SKM-1 (cell line): ENCODE measurements around the gene ADAP1.
"Not testable (repeated sequence)": the region's sequence is repeated elsewhere in the genome, so short reads cannot be mapped to it uniquely, and the experiment has no call there.

Experiments
- DNase-seq: peaks from one replicate; lab custom pipeline; 2025; ENCODE audit not compliant: unreplicated experiment; lab: John Stamatoyannopoulos, UW

The ADAP1 gene

DNA sequence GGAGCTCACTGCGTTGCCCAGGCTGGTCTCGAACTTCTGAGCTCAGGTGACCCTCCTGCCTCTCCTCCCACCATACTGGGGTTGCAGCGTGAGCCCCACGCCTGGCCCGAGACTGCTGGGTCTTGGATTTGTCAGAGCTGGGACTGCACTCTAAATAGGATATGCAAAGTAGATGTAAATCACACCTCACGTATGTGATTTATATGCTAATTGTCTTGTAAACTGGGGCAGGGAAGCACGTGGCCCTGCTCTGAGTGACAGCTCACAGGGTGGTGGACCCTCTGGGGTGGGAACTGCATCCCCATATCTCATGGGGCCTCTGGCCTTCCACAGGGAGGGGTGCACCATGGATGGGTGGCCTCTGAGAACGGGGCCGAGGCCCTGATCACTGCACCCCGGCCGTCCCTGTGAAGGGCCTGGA, 44.0 kb downstream of the ADAP1 start:
- DNase-seq = no peak

DNA sequence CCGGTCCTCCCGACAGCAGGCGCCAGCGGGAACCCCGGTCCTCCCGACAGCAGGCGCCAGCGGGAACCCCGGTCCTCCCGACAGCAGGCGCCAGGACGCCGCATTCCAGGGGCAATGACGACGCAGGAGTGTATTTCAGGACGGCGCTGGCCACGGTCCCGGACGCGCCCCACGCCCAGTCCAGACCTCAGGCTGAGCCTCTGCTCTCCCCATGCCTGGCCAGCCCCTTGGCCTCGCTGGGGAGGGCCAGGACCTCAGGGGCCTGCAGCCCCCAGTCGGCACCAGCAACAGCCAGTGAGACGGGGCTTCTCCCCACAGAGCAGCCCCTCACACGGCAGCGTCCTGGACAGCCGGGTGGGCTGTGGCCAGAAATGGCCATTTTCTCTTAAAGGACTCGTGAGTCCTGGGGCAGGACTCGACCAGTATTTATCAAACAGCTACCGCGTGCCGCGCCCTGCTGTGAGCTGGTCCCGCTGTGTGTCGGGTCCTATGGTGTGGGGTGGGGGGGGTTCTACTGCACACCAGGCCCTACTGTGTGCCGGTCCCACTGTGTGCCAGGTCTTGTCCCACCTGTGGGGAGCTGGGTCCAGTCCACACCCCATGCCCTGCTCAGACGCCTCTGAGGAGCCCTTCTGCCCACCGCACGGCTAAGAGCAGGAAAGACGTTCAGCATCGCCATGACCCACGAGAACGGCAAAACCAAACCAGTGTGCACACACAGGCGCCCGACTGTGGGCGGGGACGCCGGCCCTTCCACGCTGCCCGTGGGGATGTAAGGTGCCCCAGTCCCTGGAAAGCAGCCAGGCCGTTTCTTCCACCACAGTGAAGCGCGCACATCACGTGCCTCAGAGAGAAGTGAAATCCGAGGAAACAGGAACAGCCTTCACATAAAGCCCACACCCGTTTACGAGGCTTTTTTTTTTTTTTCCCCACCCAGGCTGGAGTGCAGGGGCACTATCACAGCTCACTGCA, 44.8 kb downstream of the ADAP1 start:
- DNase-seq = peak; percentile 54

DNA sequence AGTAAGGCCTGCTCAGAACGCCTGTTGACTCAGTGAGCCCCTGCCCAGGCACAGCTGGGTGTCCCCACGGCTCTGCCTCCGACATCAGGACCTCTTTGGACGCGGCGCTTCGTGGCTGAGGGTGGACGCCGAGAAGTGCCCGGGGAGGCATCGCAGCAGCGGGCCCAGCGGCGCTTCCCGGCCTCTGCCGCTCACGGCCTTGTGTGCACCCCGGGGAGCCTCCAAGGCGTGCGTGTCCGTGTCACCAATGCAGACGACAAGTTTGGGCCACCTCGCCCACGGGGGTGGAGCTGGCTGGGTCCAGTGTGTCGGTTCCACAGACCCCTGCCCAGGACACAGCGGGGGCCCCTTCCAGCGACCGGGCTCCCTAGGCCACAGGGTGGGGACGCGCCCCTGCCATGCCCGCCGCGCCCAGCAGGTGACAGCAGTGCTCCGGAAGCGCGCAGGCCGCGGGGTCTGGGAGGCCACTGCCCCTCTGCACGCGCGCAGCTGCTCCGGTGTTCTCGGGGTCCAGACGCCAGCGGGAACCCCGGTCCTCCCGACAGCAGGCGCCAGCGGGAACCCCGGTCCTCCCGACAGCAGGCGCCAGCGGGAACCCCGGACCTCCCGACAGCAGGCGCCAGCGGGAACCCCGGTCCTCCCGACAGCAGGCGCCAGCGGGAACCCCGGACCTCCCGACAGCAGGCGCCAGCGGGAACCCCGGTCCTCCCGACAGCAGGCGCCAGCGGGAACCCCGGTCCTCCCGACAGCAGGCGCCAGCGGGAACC, 45.7 kb downstream of the ADAP1 start:
- not testable (repeated sequence) for DNase-seq

DNA sequence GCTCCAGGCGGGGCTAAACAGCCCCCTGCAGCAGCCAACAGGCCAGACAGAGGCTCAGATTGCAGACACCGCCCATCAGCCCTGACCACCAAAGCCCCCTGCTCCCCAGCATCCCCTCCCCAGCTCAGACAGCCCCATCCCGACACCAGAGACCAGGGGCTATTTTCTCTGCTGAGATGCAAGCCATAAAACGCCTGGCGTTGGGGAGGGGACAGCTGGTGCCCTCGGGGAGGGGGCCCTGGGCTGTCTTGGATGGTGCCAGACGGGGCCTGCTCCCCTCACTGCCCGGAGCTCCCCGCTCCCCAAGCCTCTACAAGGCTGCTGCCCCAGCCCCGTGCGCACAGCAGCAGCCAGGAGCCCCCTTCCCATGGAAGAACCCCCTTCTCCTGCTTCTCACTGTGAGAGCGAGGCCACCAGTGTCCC, 46.3 kb downstream of the ADAP1 start:
- no peak for DNase-seq

DNA sequence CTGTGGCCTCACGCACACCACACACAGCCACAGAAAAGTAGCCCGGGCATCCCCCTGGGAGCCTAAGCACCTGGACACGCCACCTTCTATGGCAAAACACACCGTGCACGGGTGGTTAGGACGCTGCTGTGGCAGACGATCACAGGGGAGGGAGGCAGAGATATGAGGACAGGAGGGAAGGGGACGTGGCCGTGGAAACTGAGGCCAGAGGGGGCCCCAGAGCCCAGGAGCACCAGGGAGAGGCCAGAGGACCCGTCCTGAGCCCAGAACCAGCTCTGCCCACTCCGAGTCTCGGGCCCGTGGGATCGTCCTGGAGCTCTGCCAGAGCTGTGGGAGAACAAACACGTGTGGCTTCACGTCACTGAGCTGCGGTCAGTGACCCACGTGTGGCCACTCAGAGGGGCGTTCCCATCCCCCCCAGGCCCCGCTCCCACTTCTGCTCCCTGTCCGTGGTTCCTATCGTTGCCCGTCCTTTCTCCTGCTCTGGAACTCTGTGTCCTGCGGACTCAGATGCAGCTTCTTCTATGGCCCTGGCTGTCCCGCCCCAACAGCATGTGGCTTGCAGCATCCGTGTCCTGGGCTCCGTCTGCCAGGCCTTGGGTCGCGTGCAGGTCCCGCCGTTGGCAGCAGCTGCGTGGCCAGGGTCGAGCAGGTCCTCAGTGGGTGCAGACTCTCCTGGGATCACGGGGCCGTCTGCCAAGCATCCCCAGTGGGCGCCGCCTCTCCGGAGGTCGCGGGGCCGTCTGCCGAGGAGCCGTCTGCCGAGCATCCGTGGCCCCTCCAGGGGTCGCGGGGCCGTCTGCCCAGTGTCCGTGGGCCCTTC, 47.1 kb downstream of the ADAP1 start:
- DNase-seq = no peak

DNA sequence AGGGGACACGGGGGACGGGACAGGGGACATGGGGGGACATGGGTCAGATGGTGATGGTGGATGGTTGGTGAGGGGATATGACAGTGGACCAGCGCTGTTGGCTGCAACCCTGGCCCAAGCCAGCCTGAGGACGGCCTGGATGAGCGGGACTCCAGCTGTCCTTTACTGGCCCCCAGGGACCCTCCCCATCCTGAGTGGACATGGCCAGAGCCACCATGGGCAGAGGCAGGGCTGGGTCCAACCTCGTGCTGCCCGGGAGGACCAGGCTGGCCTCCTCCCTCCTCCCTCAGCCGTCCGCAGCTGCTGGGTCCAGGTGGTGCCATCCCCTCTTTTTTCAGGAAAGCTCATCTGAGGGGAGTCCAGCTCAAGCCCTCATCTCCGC, 47.7 kb downstream of the ADAP1 start:
- DNase-seq = no peak

DNA sequence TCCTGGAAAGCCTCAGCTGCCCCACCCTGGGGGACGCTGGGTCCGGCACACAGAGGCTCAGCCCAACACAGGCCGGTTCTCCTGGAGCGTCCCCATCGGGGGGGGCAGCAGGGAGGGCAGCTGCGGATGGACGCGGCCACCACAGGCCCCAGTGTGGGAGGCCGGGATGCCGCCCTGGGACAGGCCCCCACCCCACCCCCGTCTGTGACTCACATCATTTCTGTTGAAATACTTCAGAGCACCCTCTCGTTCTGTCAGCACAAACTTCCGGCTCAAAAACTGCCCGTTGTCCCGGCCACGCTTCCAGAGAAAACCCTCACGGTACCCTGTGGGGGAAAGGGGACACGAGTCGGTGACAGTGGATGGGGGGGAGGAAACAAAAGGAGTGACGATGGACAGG, 49.6 kb downstream of the ADAP1 start:
- no peak for DNase-seq

DNA sequence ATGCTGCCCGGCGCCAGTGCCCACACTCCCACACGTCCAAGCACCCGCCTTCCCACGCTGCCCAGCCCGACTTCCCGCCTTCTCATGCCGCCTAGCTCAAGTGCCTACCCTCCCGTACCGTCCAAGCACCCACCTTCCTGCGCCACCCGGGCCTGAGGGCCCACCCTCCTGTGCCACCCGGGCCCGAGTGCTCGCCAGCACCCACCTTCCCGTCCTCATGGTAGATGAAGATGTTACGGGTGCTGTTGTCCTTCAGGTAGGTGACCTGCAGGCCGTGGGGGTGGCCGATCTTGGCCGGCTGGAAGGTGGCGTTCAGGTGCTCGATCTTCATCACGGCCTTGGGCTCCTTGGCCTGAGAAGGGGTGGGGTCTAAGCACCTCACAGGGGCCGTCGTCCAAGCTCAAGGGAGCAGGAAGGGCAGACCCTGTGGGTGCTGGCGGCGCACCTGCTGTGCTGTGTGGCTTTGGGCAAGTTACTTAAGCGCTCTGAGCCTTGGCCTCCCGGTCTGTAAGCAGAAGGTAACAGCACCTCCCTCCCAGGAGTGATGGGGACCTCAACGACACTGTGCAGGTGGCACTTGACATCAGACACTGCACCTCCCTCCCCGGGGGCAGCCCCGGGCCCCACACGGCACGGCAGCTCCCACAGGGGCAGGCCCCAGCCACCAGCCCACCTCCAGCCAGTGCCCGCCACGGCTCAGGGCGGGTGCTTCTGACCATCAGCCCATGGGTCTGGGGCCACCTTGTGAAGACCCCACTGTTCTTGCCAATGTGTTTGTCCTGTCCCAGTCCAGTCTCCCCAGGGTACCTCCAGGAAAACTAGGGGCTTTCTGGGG, 50.3 kb downstream of the ADAP1 start:
- no peak for DNase-seq

DNA sequence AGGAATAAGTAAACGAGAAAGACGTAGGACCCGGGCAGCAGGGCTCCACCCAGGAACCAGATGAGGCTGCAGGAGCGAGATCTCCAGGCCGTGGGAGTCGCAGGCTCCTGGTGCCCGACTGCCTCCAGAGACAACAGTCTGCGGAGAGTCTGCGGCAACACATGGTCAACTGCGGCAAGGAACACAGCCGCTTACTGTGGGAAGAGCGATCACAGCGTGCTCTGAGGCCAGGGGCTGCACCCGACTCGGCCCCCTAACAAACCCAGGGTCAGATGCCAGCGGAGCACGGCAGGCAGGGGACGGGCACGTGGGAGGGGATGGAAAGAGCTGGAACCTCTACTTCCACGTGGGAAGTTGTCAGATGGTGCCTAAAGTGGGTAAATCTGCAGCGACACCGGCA, 51.5 kb downstream of the ADAP1 start:
- no peak for DNase-seq

DNA sequence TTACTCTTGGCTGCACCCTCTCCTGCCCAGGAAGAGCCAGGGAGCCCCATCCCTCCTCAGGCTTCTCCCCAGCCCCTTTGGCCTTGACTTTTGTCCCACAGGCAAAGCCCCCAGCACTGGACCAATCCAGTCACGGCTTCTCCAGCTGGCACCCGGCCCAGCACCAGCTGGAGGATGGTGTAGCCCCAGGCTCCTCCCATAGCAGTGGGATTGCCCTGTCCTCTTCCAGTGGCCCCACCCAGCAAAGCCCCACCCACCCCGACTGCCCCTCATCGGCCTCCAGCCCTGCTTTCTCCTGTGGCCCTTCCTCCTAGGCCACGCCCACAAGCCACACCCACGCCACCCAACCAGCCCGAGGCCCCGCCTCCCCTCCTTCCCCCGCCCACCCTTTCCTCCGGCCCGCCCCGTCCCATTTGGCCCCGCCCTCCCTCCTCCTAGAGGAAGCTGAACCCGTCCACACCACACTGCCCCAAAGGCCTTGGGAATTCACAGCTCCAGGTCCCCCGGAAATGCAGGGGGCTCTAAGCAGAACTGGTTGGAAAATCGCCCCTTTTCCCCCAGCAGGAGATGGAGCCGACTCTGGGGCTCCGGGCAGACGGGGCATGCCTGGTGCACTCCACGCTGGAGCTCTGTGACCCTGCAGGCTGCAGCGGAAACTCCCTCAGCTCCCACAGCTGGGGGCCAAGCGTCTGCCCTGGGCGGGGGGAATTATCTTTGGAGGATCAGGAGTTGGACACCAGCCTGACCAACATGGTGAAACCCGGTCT, 52.9 kb downstream of the ADAP1 start:
- DNase-seq = no peak

DNA sequence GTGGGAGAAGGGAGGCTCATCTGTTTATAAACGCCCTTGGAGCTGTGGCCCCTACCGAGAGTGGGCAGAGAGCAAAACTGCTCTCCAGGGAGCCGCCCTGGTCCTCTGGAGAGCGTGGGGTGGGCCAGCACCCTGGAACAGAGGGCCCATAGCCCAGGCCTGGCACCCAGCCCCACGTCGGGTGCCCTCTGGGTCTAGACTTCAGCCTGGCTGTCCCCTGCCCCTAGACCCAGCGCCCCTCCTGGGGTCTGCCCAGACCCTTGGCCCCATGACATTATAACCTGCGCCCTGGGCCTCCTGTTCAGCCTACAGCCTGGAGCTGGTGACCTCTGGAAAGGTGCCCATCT, 53.5 kb downstream of the ADAP1 start:
- no peak for DNase-seq

DNA sequence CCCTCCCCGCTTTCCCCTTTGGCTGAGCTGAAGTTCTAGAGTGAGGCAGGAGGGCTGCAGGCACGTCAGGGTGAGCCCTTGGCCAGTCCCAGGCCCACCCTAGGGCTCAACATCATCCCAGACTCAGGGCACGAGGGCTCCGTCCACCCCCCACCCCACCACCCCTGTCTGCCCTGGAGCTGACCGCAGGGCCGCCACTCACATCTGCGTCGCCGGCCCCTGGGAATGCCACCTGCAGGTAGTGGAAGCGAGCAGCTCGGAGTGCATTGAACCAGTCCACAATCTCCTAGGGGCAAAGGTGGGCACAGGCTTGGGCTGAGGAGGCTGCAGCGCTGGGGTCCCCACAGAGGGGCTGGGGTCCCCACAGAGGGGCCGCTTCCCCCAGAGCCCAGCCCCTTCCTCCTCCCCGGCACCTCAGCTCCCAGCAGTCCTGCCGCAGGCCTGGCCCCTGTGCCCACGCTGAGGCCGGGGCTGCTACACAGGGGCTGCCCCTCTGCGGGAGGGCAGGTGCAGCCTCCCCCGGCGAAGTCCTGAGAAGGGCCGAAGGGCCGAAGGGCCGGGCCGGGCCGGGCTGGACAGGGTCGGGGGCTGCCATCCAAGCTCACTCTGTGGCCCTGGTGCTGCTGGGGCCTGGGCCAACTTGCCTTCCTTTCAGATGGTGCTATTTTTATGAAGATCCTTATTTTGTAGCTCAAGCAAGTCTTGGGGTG, 54.0 kb downstream of the ADAP1 start:
- no peak for DNase-seq

DNA sequence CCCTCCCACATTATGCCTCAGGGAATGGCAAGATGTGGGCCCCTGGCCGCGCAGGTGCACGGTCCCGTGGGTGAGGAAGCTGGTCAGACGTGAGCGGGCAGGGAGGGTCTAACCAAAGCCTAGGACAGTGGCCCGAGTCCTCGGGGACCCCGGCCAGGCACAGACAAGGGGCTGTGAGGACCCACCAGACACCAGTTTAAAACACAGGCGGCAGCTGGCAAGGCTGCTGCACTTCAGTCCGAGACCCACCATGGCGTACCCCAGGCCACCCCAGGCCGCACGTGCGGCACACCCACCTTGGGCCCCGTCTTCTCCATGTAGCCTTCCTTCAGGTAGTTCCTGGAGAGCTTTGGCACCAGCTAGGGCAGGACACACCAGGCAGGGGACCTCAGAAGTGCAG, 54.7 kb downstream of the ADAP1 start:
- no peak for DNase-seq

DNA sequence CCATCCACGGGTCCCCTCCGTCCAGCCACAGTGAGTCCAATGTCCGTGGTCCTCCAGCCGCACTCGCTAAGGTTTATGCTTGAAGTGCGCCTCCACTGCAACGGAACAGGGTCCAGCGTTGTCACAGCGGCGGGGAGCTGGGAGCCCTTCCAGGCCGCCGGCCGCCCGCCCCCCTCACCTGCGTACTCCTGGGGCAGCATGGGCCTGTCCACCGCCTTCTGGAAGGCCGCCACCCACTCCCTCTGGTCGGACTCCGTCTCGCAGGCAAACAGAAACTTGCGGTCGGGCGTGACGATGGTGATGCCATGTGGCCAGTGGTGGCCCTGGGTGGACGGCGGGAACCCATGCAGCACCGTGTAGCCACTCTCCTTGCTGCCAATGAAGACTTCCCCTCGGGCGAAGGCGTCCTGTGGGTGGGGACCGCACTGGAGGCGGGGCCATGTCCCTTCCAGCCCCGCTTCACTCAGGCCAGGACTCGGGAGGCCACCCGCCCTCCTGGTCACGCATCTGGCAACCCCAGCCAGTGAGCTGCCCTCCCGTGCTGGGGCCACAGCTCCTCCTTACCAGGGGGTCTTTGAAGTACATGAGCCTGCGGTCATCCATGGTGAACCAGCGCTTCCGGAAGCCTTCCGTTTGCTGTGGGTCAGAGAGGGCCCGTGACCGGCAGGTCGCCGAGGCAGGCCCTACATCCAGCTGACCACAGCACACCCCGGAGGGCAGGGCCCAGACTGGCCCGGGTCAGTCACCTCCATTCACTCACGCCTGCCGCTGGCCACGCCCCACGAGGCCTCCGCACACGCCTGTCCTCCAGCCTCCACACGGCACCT, 55.4 kb downstream of the ADAP1 start:
- no peak for DNase-seq

DNA sequence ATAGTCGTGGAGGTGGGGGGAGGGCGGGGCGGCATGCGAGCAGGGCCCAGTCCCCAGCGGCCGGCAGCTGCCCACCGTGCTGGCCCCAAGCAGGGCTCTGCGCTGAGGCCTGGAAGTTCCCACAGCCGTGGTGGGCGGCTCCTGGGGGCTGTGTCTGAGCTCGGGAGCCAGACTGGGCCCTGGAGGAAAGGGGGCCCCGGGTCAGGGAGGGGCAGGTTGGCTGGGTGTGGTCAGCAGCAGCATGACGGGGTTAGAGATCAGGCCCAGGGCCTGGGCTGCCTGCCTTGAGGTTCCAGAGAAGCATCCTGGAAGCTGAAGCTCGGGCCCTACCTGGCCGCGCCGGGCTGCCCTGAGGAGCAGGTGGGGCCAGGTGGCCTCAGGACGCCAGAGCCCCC, 56.0 kb downstream of the ADAP1 start:
- no peak for DNase-seq

DNA sequence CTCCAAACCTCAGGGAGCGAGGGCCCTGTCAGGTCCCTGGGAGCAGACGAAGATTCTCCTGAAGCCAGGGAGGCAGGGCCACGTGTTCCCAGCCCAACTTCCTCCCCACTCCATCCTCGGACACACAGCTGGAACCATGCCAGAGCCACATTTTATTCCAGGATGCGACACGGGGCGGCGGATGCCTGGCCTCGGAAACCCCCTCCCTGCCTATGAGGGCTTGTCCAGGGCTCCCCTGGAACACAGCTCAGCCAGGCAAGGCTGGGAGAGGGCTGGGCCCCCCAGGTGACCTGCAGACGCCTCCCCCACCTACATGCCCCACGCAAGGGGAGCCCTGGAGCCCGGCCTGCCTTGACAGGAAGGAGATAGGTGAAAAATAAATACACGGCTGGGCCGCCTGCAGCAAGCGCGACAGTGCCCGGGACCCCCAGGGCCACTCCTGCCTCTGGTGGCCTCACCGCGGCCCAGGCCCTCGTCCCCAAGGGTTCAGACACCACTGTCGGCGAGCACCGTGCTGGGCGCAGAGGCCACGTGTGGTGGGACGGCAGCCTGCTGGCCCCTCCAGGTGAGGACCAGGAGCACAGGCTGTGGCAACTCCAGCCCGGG, 56.6 kb downstream of the ADAP1 start:
- DNase-seq = no peak

DNA sequence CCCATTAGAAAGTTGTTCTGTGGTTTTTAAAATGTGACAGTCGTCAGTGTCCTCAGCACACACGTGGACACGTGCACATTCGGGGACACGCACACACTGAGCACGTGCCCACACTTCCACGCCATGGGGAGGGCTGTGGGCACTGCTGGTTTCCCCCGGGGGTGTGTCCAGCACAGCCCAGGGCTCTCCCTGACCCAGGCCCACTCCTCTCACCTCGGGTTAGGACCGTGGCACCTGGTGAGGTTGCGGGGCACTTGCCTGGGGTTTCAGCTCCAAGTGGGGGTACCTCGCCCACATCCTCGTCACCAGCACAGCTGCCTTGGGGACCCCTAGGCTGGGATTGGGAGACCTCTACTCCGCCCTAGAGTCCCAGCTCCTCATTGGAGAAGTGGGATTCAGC, 57.4 kb downstream of the ADAP1 start:
- no peak for DNase-seq
